Liver (tissue), 9 donors: ENCODE results near the gene NAPB. TPM values are rescaled to one million over a fixed set of nuclear protein-coding genes. Genes with fewer than 3 reads are reported as not detected.
"Not testable (repeated sequence)": the region's sequence is repeated elsewhere in the genome, so short reads cannot be mapped to it uniquely, and the experiment has no call there.

ENCODE experiments used
- DNase-seq: peaks from one replicate; pipeline ENCODE4 v3.0.0-alpha.2; 2017; ENCODE audit warnings: low spot score
- H3K27ac ChIP-seq, 2 donors: one replicate each; pipeline ENCODE4 v1.7.0; 2013; ENCODE audit warnings: inconsistent platforms in 2 of 2, low read length in 2 of 2, control low read depth in 1 of 2, low read depth in 1 of 2, mild to moderate bottlenecking in 1 of 2
- H3K27me3 ChIP-seq, 4 donors: one replicate each; pipeline versions ENCODE4 v1.6.1 to v1.7.0; 2013; ENCODE audit warnings: low read length in 3 of 4, inconsistent platforms in 1 of 4, mild to moderate bottlenecking in 1 of 4, moderate library complexity in 1 of 4; ENCODE audit not compliant: control insufficient read depth in 4 of 4, insufficient read depth in 4 of 4
- H3K36me3 ChIP-seq, 4 donors: one replicate each; pipeline versions ENCODE4 v1.6.1 to v1.7.0; 2013; ENCODE audit warnings: low read length in 3 of 4, mild to moderate bottlenecking in 3 of 4, low read depth in 1 of 4, moderate library complexity in 1 of 4; ENCODE audit not compliant: control insufficient read depth in 4 of 4, insufficient read depth in 3 of 4
- H3K4me1 ChIP-seq, 4 donors: one replicate each; pipeline versions ENCODE4 v1.6.1 to v1.7.0; 2013; ENCODE audit warnings: low read length in 3 of 4, mild to moderate bottlenecking in 3 of 4, moderate library complexity in 1 of 4; ENCODE audit not compliant: control insufficient read depth in 4 of 4, insufficient read depth in 4 of 4
- H3K4me3 ChIP-seq, 3 donors: one replicate each; pipeline versions ENCODE4 v1.6.1 to v1.7.0; 2013; ENCODE audit warnings: low read length in 3 of 3, control low read depth in 1 of 3, low read depth in 1 of 3, mild to moderate bottlenecking in 1 of 3
- H3K9ac ChIP-seq, 2 donors: one replicate each; pipeline ENCODE4 v1.7.0; 2013; ENCODE audit warnings: low read length in 2 of 2, mild to moderate bottlenecking in 2 of 2, moderate library complexity in 2 of 2, control low read depth in 1 of 2, low read depth in 1 of 2
- H3K9me3 ChIP-seq, 4 donors: one replicate each; pipeline versions ENCODE4 v1.6.1 to v1.7.0; 2013; ENCODE audit warnings: low read length in 3 of 4; ENCODE audit not compliant: control insufficient read depth in 4 of 4
- EGR1 ChIP-seq, 2 donors: IDR thresholded peaks; 2 replicates each; pipeline ENCODE4 v1.6.1; 2016 to 2018; ENCODE audit warnings: antibody characterized with exemption in 2 of 2, low read depth in 2 of 2
- FOXA1 ChIP-seq: IDR thresholded peaks from 2 replicates; pipeline ENCODE4 v1.6.1; 2016; ENCODE audit warnings: antibody characterized with exemption
- HNF4A ChIP-seq, 2 donors: conservative IDR thresholded peaks; 2 replicates each; pipeline ENCODE4 v1.6.1; 2016; ENCODE audit warnings: antibody characterized with exemption in 2 of 2, mild to moderate bottlenecking in 2 of 2
- HNF4G ChIP-seq: IDR thresholded peaks from 2 replicates; pipeline ENCODE4 v1.6.1; 2016; ENCODE audit warnings: antibody characterized with exemption
- JUND ChIP-seq, 2 donors: IDR thresholded peaks; 2 replicates each; pipeline ENCODE4 v1.6.1; 2016; ENCODE audit warnings: antibody characterized with exemption in 2 of 2
- NR2F2 ChIP-seq: IDR thresholded peaks from 2 replicates; pipeline ENCODE4 v1.6.1; 2016; ENCODE audit warnings: antibody characterized with exemption
- RAD21 ChIP-seq, 2 donors: IDR thresholded peaks; 2 replicates each; pipeline ENCODE4 v1.6.1; 2016; ENCODE audit warnings: antibody characterized with exemption in 2 of 2, mild to moderate bottlenecking in 2 of 2
- RXRA ChIP-seq, 2 donors: IDR thresholded peaks; 2 replicates each; pipeline ENCODE4 v1.6.1; 2017 to 2018; ENCODE audit warnings: antibody characterized with exemption in 2 of 2, mild to moderate bottlenecking in 1 of 2
- YY1 ChIP-seq: IDR thresholded peaks from 2 replicates; pipeline ENCODE4 v1.6.1; 2016; ENCODE audit warnings: antibody characterized with exemption, mild to moderate bottlenecking
- WGBS: extraction: QIAGEN DNeasy Blood & Tissue Kit; methylation state at CpG from one replicate; pipeline ENCODE4 v1.1.7; 2013; 5-methylcytosine and 5-hydroxymethylcytosine counted together
- polyA plus RNA-seq, 2 donors: library from polyadenylated mRNA; stranded (reverse) in 1 of 2; unstranded in 1 of 2; fragments of 200-250 nt in 1 of 2; fragments of >200 nt in 1 of 2; fragmentation: Nextera tagmentation in 1 of 2; extraction: Ambion mirVana in 1 of 2; gene quantifications; one replicate each; pipeline versions ENCODE4 v1.2.1 to v1.2.3, GENCODE V29; 2013 to 2015
- total RNA-seq, 2 donors: library from RNA; depleted of rRNA; stranded (reverse); fragments of >200 nt; gene quantifications; one replicate each; pipeline ENCODE4 v1.2.3, GENCODE V29; 2014
- TF ChIP-seq, protein P1 (sequence below): IDR thresholded peaks from 2 replicates; pipeline ENCODE4 v1.6.1; 2016; ENCODE audit warnings: antibody characterized with exemption
- TF ChIP-seq, protein P2 (sequence below): fragments of 150-350 bp; IDR thresholded peaks from 2 replicates; pipeline ENCODE4 v1.5.1; 2017; ENCODE audit warnings: improper control_type of control experiment, low read depth, low read length; ENCODE audit not compliant: missing input control
- donor health status: healthy.
- donor health status: healthy.
- donor health status: healthy.
- donor health status: healthy.
- donor health status: healthy.

The NAPB gene
- total and polyA plus RNA-seq, 4 donors = 2.4 to 10.6 (median 4.5) TPM

DNA sequence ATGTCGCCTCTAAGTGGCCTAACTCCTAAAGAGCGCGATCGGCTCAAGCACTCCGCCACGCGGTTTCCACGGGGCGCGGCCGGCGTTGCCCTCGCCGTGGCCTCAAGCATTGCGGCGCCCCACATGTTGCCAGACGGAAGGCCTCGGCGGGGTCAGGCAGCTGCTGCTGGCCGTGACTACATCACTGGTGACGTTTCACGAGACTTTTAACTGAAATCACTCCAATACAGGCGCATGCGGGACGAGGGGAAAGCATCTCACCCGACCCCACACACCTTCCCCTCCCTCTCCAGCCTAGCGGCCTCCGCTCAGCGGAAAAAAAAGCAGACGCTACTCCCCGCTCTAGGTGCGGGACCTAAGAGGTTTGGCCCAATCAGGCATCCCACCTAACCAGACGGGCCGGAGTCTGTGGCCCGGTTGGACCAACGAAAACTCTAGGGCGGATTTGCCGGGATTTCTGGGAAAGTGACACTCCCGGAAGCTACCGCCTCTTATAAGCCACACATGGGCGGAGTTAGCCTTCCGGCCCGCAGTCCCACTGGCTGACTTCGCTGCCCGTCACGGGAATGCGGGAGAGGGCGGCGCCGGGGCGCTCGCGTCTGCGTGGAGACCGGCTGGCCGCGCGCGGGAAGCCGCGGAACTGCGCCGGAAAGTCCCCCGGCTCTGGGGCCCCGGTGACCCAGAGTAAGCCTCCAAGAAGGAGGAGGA lies 70.9 kb downstream of the NAPB start, which contains the start of gene NXT1 (continued):
- peak; percentile 84 for TF ChIP-seq YY1
- TF ChIP-seq, protein P1, sequence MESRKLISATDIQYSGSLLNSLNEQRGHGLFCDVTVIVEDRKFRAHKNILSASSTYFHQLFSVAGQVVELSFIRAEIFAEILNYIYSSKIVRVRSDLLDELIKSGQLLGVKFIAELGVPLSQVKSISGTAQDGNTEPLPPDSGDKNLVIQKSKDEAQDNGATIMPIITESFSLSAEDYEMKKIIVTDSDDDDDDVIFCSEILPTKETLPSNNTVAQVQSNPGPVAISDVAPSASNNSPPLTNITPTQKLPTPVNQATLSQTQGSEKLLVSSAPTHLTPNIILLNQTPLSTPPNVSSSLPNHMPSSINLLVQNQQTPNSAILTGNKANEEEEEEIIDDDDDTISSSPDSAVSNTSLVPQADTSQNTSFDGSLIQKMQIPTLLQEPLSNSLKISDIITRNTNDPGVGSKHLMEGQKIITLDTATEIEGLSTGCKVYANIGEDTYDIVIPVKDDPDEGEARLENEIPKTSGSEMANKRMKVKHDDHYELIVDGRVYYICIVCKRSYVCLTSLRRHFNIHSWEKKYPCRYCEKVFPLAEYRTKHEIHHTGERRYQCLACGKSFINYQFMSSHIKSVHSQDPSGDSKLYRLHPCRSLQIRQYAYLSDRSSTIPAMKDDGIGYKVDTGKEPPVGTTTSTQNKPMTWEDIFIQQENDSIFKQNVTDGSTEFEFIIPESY = peak; percentile 55

DNA sequence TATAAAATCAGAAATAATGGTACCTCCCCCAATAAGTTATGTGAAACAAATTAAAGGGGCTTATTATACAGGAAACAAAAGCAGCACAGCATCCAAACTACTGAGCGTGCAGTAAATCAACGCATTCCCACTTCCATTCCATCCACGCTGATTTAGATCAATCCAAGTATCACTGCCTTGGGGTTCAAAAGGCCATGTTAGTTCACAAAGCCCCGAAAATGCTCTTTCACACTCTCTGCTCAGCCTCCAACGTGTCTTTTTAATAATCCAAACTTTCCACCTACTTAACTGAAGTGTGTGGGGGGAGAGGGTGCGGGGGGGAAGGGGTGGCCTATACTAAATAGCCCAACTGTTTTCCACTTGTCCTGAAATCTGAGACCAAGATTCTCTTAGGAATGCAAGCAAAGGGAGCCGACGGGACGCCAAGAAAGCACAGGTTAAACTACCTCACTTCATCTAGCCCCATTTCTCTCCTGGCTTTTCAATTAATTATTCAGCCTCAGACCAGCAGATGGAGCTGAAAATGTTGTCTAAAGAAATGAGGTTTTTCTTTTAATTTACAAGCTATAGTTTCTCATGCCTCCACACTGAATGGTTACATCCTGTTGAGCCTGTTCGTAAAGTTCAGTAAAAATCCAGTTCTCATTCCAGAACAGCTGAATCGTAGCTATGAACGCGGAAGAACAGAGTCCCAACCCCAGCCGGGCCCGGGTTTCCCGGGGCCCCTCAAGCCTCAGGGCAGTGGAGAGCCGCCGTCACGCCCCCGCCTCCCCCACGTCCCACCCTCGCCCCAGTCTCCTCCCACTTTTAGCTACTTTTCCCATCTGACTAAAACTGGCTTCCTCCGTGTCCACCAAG lies 71.7 kb downstream of the NAPB start:
- peaks cover 0 to 8% (median 3%) of the 10 kb centered on the region in 4 donors for H3K36me3 ChIP-seq
- 7% methylated on average over 23 of the region's 23 CpGs for WGBS
- peak overlapping the region; percentile 94 to 98 for H3K27ac ChIP-seq
- peak; percentile 78 for DNase-seq
- peak overlapping the region; percentile 83 to 95 (median 92) for H3K4me3 ChIP-seq
- peak in 1 of 2 donors; percentile 41 for TF ChIP-seq EGR1 (IDR thresholded peaks at IDR 0.05; ENCODE audit: low read depth in 2 of 2)
- TF ChIP-seq HNF4A (conservative IDR thresholded peaks at IDR 0.05) = no peak
- peak; percentile 59 to 61 for TF ChIP-seq RAD21 (IDR thresholded peaks at IDR 0.05)
- no peak for TF ChIP-seq NR2F2
- no peak for TF ChIP-seq HNF4G
- TF ChIP-seq, protein P2, sequence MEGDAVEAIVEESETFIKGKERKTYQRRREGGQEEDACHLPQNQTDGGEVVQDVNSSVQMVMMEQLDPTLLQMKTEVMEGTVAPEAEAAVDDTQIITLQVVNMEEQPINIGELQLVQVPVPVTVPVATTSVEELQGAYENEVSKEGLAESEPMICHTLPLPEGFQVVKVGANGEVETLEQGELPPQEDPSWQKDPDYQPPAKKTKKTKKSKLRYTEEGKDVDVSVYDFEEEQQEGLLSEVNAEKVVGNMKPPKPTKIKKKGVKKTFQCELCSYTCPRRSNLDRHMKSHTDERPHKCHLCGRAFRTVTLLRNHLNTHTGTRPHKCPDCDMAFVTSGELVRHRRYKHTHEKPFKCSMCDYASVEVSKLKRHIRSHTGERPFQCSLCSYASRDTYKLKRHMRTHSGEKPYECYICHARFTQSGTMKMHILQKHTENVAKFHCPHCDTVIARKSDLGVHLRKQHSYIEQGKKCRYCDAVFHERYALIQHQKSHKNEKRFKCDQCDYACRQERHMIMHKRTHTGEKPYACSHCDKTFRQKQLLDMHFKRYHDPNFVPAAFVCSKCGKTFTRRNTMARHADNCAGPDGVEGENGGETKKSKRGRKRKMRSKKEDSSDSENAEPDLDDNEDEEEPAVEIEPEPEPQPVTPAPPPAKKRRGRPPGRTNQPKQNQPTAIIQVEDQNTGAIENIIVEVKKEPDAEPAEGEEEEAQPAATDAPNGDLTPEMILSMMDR = peak; percentile 41
- H3K9me3 ChIP-seq = no peaks in the 10 kb centered on the region
- H3K4me1 ChIP-seq = peaks cover 5 to 20% (median 13%) of the 10 kb centered on the region in 4 donors
- no peaks in the 10 kb centered on the region for H3K27me3 ChIP-seq
- H3K9ac ChIP-seq = peak overlapping the region; percentile 82 to 93

DNA sequence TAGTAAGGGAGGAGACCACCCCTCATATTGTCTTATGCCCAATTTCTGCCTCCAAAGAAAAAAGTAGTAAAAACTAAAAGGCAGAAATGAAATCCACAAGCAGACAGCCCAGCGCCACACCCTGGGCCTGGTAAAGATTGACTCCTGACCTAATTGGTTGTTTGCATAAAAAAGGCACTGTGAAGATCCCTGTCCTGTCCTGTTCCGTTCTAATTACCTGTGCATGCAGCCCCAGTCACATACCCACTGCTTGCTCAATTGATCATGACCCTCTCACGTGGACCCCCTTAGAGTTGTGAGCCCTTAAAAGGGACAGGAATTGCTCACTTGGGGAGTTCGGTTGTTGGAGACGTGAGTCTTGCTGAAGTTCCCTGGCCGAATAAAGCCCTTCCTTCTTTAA lies 72.8 kb downstream of the NAPB start:
- not testable (repeated sequence) for H3K9ac ChIP-seq, H3K27ac ChIP-seq, DNase-seq, H3K27me3 ChIP-seq, H3K4me3 ChIP-seq, H3K9me3 ChIP-seq, H3K36me3 ChIP-seq
- H3K4me1 ChIP-seq = peaks cover 5 to 20% (median 13%) of the 10 kb centered on the region in 4 donors
- 86% methylated on average over 6 of the region's 6 CpGs for WGBS

DNA sequence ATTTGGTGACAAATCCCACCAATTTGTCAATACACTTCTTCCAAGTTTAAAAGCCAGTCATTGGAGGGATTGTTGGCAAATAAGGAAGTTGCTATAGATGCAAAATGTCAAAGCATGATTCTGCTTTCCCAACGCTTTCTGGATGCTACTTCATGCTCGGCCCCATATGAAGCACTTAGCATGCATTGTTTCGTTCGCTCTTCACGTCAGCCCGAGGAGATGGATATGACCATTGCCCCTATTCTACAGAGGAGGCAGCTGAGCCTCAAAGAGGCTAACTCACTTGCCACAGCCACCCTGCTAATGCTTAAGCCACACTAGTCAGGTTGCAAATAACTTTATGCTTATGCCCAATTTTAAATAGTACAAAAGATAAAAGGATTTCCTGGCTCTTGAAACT lies 73.5 kb downstream of the NAPB start:
- no peak overlapping the region for H3K4me3 ChIP-seq
- H3K9me3 ChIP-seq = no peaks in the 10 kb centered on the region
- WGBS = 95% methylated on average over 6 of the region's 6 CpGs
- H3K4me1 ChIP-seq = peaks cover 5 to 20% (median 13%) of the 10 kb centered on the region in 4 donors
- no peak overlapping the region for H3K27ac ChIP-seq
- TF ChIP-seq EGR1 (IDR thresholded peaks at IDR 0.05; ENCODE audit: low read depth in 2 of 2) (no peak), FOXA1 (no peak), RXRA (IDR thresholded peaks at IDR 0.05) (no peak), HNF4G (no peak), JUND (IDR thresholded peaks at IDR 0.05) (no peak)
- no peak overlapping the region for H3K9ac ChIP-seq
- no peaks in the 10 kb centered on the region for H3K27me3 ChIP-seq
- H3K36me3 ChIP-seq = no peaks in the 10 kb centered on the region
- DNase-seq = no peak
